ENCODE data around the gene TOR4A. TPM values are rescaled to one million over a fixed set of nuclear protein-coding genes. Genes with fewer than 3 reads are reported as not detected.

The TOR4A gene
- total RNA-seq, 1 donor from 2014 or later: 35.3 TPM

GRCh38 chr9:137305060-137305797 is 27.7 kb downstream of the TOR4A start:
- DNase-seq (ENCODE audit: low read depth, low spot score): no peak

DNA sequence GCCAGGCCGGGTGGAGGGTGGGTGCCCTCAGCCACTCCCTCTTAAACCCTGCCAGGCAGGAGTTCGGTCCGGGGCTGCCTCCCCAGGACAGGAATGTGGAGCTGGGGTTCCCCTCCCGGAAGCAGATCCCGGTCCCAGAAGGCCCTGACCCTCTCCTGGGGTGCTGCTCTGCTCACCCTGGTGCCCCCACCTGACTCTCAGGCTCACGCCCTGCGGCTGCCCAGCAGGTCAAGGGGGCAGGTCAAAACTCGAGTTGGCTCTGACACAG is 28.2 kb downstream of the TOR4A start:
- no peak for DNase-seq (ENCODE audit: low read depth, low spot score)

GRCh38 chr9:137306066-137306849 is 28.7 kb downstream of the TOR4A start:
- DNase-seq (ENCODE audit: low read depth, low spot score): no peak

DNA sequence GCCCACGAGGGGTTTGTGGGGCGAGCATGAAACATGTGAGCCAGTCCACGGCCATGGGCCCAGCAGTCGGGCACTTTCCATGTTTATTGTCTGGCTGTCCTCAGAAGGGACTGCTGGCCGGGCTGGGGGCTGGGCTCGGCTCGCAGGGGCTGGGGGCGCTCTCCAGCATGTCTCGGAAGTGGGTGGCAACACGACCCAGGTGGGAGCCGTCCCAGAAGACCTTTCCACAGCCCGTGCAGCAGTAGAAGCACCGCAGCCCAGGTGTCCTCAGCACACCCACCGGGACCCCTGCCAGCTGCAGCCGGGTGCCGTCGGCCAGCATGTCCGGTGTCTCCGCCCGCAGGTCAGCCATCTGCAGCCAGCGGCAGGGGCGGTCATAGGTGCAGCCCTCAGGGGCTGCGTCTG is 29.3 kb downstream of the TOR4A start:
- no peak for DNase-seq (ENCODE audit: low read depth, low spot score)

DNA sequence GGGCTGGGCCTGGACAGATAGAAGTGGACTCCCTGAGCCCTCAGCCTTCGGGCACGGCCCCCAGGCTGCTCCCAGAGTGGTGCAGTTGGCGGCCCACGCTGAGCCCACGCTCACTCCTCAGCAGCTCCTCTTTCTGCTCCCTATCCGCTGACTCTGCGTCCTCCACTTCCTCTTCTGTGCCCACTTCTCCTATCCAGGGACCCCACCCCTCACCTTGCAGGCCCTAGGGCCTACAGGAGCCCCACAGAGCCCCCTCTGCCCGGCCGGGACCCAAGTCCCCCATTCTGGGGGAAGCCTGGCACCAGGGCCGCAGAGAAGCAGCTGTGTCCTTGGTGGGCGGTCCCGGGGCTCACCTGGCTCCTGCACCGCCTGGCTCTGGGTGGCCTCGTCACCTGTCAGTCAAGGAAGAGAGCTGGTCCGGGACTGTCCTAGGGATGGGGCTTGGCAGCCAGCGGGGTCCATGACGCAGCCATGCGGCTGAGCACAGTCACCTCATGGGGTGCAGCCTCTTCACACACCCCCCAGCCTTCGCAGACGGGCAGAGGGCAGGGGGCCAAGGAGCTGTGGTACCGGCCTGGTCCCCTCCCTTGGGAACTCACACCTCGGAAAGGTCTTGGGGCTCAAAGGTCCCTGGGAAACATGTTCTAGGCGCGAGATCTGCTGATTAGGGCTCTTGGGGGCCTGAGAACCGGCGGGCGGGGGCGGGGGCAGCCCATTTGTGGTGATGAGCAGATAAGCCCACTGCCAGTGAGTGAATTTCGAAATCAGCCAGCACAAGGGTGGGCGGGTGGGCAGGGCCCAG is 29.9 kb downstream of the TOR4A start:
- no peak for DNase-seq (ENCODE audit: low read depth, low spot score)

DNA sequence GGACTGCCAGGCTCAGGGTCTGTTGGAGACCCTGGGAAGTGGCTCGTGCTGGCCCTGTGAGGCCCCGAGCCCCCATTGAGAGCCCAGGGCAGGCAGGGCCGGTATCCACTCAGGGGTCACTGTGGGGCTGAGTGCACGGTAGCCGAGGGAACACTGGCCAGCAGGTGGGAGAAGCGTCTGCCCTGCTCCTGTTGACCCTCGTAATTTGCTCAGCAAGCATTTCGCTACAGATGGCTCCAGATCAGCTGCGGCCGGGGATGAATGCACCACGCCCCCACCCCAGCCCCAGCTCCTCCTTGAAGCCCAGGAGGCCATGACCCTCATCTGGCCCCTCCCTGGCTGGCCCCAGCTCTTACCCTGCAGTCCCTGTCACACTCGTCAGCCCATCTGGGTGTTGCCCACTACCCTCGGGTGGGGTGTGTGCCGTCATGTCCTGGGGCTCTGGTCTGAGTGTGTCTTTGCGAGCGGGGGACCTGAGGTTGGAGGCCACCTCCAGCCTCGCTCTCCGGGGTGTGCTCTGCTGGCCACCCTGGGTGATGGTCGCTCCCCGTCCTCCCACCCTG is 30.6 kb downstream of the TOR4A start:
- DNase-seq (ENCODE audit: low read depth, low spot score): no peak

DNA sequence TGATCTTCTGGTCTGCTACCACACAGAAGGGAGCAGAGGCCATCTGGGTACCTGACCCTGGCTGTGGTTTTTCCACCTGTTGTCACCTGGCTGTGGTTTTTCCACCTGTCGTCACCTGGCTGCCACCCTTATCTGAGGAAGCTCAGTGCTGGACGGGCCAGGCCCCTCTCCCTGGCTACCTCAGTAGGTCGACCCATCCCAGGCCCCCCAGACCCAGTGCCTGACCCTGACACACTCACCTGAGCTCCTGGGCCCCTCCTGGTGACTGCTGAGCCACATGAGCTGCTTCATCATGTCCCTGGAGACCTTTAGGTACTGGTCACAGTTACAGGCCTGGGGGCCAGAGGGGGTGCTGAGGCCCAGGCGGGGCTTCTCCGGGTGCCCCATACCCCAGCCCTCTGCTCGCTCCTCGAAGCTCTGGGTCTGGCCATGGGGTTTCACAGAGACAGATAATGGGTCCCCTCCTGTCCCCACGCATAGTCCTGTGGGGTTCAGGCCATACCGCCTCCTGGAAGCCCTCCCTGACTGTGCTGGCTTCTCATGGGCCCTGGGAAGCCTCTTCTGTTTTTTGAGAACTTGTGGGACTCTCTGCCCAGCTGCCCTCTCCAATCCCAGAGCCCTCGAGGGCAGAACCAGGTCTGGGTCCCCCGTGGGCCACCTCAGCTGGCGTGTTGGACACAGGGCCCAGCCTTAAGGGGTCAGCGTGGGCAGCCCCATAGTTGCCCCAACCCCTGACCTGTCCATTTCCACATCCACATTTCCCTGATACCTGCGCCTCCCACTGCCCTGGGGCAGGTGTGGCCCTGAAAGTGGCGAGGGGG is 32.1 kb downstream of the TOR4A start:
- DNase-seq (ENCODE audit: low read depth, low spot score): no peak

DNA sequence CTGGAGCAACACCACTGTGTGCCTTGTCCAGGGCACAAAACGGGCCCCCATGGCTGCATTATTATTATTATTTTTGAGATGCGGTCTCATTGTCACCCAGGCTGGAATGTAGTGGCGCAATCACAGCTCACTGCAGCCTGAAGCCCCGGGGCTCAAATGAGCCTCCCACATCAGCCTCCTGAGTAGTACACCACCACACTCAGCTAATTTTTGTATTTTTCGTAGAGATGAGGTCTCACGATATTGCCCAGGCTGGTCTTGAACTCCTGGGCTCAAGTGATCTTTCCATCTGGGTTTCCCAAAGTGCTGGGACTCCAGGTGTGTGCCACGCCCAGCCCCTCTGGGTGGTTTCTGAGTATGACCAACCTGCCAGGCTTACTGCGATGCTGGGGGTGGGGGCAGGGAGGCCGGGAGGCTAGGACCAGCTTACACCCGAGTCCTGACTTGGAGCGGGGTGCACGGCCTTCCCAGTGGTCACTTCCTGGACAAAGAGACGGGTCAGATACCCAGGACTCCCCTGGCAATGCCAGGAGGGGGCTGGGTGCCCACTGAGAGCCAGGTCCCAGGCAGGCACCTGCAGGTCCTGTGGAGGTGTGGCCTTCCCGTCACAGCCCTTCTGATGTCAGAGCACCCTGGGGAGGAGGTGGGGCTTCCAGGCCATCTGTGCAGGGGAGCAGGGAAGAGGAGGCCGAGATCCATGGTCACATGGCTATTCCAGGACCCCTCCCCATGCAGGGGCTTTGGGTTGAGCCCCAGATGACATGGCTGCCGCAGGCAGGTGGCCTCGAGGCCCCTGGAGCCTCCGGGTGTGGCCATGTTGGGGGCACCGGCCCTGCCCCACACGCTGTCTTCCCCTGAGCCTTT is 32.9 kb downstream of the TOR4A start:
- no peak for DNase-seq (ENCODE audit: low read depth, low spot score)

GRCh38 chr9:137311171-137311985 is 33.9 kb downstream of the TOR4A start:
- DNase-seq (ENCODE audit: low read depth, low spot score): no peak

GRCh38 chr9:137311986-137312851 is 34.7 kb downstream of the TOR4A start:
- DNase-seq (ENCODE audit: low read depth, low spot score): no peak

GRCh38 chr9:137312852-137313325 is 35.4 kb downstream of the TOR4A start:
- DNase-seq (ENCODE audit: low read depth, low spot score): no peak

- DNase-seq (ENCODE audit: low read depth, low spot score): no peak
Measured at GRCh38 chr9:137313326-137313936, 35.9 kb downstream of the TOR4A start.

DNA sequence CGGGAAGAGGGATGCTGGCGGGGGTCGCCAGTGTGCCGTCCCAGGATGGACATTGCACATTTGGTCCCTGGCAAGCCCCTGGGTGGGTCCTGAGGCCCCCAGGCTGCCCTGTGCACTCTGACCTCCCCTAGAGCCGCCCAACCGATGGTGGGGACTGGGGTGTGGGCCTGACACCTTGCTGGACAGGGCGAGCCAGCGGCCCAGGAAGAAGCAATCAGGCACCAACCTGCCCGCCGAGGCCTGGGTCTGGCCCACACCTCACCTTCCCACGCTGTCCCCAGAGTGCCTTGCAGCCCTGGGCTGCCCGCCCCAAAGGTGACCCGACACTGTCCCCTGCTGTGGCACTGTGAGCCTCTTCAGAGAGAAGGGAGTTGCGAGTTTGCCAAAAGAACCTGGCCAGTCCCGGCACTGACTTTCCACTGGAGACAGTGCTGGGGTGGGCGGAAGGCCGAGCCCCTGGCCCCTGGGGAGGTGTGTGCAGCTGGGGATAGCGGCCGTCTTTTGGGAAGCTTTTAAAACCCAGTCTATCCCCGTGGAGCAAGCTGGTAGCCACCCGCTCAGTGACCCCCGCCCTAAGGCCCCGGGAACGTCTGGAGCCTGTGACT is 36.5 kb downstream of the TOR4A start:
- DNase-seq (ENCODE audit: low read depth, low spot score): no peak

DNA sequence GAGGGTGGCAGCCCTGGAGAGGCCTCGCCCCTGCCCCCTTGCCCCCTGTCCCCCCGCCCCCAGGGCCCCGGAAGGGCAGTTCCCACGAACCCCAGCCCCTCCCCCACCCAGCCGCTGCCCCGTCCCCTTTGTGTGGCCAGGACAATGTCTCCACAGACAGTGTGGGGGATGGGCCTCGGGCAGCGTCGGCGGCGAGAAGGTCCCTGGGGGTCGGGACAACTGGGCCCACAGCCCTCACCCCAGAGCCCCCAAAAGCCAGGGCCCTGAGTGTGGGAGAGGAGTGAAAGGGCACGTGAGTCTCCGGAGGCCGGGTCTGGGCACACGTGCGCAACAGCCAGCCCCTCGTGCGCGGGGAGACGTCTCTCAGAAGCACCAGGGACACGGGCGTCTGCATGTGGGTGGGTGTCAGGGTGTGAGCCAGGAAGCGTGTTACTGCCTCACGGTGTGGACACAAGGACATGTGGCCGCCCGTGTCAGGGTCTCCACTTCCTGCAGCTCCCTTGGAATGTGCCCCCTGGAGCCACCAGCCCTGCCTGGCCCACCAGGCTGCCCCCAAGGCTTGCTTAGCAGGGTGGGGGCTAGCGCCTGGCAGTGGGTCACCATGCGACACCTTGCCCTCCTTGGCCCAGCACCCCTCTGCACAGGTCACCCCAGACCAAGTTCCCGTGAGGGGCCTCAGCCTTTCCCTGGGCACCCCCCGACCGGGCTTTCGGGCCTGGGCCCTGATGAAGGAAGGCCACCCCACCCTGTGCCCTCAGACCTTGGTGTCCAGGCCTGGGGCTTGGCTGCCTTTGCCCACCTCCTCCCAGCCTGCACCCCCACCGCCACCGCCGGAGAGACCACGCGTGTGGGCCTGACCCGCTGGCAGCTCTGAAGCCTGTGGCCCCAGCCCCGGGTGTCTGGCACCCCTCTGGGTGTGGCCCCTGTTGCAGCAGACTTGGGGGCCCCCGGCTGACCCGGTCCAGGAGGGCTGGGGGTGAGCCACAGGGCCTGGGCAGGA is 37.3 kb downstream of the TOR4A start:
- DNase-seq (ENCODE audit: low read depth, low spot score): no peak

DNA sequence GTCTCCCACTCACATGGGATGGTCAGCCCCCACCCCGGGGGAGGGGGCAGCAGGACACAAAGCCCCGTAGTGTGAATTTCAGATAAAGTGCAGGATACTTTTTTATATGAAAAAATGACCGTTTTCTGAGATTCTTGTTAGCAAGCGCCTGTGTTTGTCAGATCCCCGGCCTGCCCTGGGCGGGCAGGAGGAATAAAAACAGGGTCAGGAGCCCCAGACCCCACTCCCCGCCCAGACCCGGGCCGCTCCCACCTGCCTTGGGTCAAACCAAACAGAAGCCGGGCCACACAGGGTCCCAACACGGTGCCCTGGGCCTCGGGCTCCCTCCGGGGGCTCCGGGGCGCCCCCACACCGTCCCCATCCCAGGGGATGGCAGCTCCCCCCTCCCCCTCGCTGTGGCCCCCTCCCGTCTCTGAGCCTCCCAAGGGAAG is 38.1 kb downstream of the TOR4A start:
- no peak for DNase-seq (ENCODE audit: low read depth, low spot score)
